GM23248 (cell line): ENCODE results near the gene TTC39A.

Experiments used
- EZH2 ChIP-seq: fragments of 200-600 bp; sonication (generic); IDR thresholded peaks from 2 replicates; pipeline ENCODE4 v1.6.1; 2018; ENCODE audit warnings: antibody characterized with exemption, mild to moderate bottlenecking; ENCODE audit not compliant: insufficient read depth, poor library complexity, severe bottlenecking
- EZH2phosphoT487 ChIP-seq: fragments of 200-600 bp; sonication (generic); IDR thresholded peaks from 2 replicates; pipeline ENCODE4 v1.6.1; 2018; ENCODE audit warnings: antibody characterized with exemption, moderate library complexity, mild to moderate bottlenecking, low read depth; ENCODE audit not compliant: insufficient read depth

DNA sequence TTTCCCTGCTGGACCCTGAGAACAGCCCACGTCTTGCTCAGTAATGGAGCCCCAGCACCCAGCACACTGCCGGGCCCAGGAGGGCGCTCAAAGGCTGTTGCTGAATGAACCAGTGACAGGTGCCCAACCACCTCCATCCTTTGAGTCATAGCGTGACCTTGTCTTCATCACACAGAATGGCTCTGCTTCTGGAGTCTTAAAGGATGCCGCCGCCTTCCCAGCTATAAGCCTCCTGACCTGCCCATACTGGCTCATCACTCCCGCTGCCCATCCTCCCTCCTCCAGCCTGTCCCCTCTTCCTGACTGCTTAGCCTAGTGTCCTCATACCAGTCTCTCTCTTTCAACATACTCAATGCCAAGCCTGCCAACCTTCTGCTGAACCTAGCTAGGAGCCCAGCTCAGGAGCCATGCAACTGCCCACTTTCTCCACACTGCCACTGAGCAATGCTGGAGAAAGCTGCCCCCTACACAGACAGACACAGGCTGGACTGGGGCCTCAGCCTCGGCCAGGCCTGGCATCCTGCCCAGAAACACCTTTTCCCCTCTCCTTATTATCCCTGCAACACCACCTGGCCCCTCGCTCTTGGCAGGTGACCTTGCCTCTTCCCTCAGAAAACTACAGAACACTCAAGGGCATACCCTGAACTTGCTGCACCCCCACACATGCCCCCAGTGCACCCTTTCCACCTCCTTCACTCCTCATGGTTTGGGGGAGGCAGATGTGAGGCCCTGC is 14.1 kb downstream of the TTC39A start:
- TF ChIP-seq EZH2 (no peak), EZH2phosphoT487 (no peak)
